ENCODE results near the gene CDC42SE2.

CDC42SE2 gene

DNA sequence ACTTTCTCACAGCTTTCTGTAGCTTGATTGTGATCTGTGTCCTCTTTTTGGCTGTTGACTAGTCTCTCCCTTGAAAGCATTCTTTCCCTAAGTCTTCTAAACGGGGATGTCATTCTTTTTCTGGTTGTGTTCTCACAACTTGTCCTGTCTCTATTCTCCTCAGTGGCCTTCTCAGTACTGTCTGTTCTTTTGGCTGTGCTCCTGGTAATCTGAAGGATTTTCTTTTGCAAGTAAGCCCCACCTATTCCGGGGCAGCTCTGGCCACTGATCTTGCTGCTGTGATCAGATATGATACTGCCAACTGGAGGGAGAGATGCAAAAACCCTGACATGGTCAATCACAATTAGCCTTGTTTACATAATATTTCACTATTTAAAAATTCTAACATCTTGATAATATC, 172.2 kb downstream of the CDC42SE2 start:
- no peak for TF ChIP-seq SIN3A (IDR thresholded peaks at IDR 0.05; ENCODE audit: borderline replicate concordance, insufficient read depth, low read length)
- TF ChIP-seq POLR2AphosphoS5 (IDR thresholded peaks at IDR 0.05; ENCODE audit: low read depth, low read length) = no peak
- no peak for TF ChIP-seq TAF1 (IDR thresholded peaks at IDR 0.05; ENCODE audit: borderline replicate concordance, insufficient read depth, low read length)
- no peak for TF ChIP-seq FOXP2 (optimal IDR thresholded peaks at IDR 0.05; ENCODE audit: borderline replicate concordance, extremely low read depth, extremely low read length, insufficient read depth)
- TF ChIP-seq, protein P1, sequence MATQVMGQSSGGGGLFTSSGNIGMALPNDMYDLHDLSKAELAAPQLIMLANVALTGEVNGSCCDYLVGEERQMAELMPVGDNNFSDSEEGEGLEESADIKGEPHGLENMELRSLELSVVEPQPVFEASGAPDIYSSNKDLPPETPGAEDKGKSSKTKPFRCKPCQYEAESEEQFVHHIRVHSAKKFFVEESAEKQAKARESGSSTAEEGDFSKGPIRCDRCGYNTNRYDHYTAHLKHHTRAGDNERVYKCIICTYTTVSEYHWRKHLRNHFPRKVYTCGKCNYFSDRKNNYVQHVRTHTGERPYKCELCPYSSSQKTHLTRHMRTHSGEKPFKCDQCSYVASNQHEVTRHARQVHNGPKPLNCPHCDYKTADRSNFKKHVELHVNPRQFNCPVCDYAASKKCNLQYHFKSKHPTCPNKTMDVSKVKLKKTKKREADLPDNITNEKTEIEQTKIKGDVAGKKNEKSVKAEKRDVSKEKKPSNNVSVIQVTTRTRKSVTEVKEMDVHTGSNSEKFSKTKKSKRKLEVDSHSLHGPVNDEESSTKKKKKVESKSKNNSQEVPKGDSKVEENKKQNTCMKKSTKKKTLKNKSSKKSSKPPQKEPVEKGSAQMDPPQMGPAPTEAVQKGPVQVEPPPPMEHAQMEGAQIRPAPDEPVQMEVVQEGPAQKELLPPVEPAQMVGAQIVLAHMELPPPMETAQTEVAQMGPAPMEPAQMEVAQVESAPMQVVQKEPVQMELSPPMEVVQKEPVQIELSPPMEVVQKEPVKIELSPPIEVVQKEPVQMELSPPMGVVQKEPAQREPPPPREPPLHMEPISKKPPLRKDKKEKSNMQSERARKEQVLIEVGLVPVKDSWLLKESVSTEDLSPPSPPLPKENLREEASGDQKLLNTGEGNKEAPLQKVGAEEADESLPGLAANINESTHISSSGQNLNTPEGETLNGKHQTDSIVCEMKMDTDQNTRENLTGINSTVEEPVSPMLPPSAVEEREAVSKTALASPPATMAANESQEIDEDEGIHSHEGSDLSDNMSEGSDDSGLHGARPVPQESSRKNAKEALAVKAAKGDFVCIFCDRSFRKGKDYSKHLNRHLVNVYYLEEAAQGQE (IDR thresholded peaks at IDR 0.05; ENCODE audit: insufficient read depth in 1 of 2, low read depth in 2 of 2, low read length in 2 of 2) = no peak

DNA sequence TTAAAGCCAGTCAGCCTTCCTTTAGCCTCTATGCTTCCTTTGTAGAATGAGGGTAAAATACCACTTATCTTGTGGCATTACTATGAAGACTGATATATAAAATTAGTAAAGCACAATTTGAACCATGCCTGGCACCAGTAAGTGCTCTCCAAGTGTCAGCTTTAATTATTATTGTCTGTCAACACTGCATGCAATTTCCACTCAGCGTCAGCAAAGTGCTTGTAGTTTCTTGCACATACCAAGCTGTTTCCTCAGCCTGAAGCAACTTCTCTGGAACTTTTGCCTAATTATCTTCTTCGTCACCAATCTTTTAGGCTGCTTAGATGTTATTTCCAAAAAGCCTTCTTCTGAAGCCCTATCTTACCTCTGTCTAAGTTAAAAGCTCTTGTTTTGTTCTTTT, 177.3 kb downstream of the CDC42SE2 start:
- TF ChIP-seq TAF1 (IDR thresholded peaks at IDR 0.05; ENCODE audit: borderline replicate concordance, insufficient read depth, low read length) = no peak
- TF ChIP-seq, protein P1 (IDR thresholded peaks at IDR 0.05; ENCODE audit: insufficient read depth in 1 of 2, low read depth in 2 of 2, low read length in 2 of 2) = no peak
- TF ChIP-seq FOXP2 (optimal IDR thresholded peaks at IDR 0.05; ENCODE audit: borderline replicate concordance, extremely low read depth, extremely low read length, insufficient read depth) = no peak
- no peak for TF ChIP-seq SIN3A (IDR thresholded peaks at IDR 0.05; ENCODE audit: borderline replicate concordance, insufficient read depth, low read length)
- no peak for TF ChIP-seq POLR2AphosphoS5 (IDR thresholded peaks at IDR 0.05; ENCODE audit: low read depth, low read length)

Data from PFSK-1 (cell line).